GM12891 (cell line): Measurements from ENCODE around the gene ZNF70.

ENCODE experiments used
- DNase-seq: peaks from one replicate; pipeline ENCODE4 v3.0.0; 2011; ENCODE audit warnings: low spot score; ENCODE audit not compliant: insufficient read length
- FAIRE-seq: peaks from 2 replicates; lab custom pipeline; 2011; peaks lifted over from hg19 to GRCh38; lab: Jason Lieb, UNC
- PAX5 ChIP-seq: IDR thresholded peaks from 2 replicates; pipeline ENCODE4 v1.6.1; 2011; ENCODE audit warnings: low read length, moderate library complexity, mild to moderate bottlenecking; ENCODE audit not compliant: insufficient read depth, severe bottlenecking
- POLR2A ChIP-seq: IDR thresholded peaks from 2 replicates; pipeline ENCODE4 v1.6.1; 2011; ENCODE audit warnings: low read depth, low read length, control low read depth
- POLR2AphosphoS5 ChIP-seq: IDR thresholded peaks from 2 replicates; pipeline ENCODE4 v1.6.1; 2011; ENCODE audit warnings: low read depth, low read length, control low read depth
- POU2F2 ChIP-seq: IDR thresholded peaks from 2 replicates; pipeline ENCODE4 v1.6.1; 2011; ENCODE audit warnings: low read depth, mild to moderate bottlenecking, control low read depth, low read length, moderate library complexity
- SPI1 ChIP-seq: IDR thresholded peaks from 2 replicates; pipeline ENCODE4 v1.6.1; 2011; ENCODE audit warnings: low read depth, low read length, control low read depth
- TAF1 ChIP-seq: IDR thresholded peaks from 2 replicates; pipeline ENCODE4 v1.6.1; 2011; ENCODE audit warnings: low read depth, low read length, control low read depth

The ZNF70 gene

GRCh38 chr22:23712256-23712655 is 38.7 kb downstream of the ZNF70 start:
- DNase-seq = no peak
- FAIRE-seq = no peak
- no peak for TF ChIP-seq TAF1
- no peak for TF ChIP-seq PAX5
- no peak for TF ChIP-seq SPI1

- TF ChIP-seq POU2F2 (no peak), PAX5 (no peak), POLR2AphosphoS5 (no peak), POLR2A (no peak)
- DNase-seq = no peak
- FAIRE-seq = no peak
These were observed 41.8 kb downstream of the ZNF70 start for GRCh38 chr22:23709107-23709506.

- TF ChIP-seq POLR2AphosphoS5 (no peak), SPI1 (no peak), POU2F2 (no peak), POLR2A (no peak), PAX5 (no peak), TAF1 (no peak)
- no peak for FAIRE-seq
These were observed 42.6 kb downstream of the ZNF70 start for GRCh38 chr22:23708270-23708669.

GRCh38 chr22:23705358-23705757 is 45.6 kb downstream of the ZNF70 start:
- TF ChIP-seq PAX5 = no peak
- TF ChIP-seq POLR2A = no peak
- TF ChIP-seq TAF1 = no peak
- no peak for TF ChIP-seq POLR2AphosphoS5
- TF ChIP-seq POU2F2 = no peak
- no peak for TF ChIP-seq SPI1
- DNase-seq (no peak), FAIRE-seq (no peak)

More at GRCh38 chr22:23708270-23708669, 42.6 kb downstream of the ZNF70 start:
- no peak for DNase-seq

- FAIRE-seq (peak; percentile 23), DNase-seq (no peak)
- TF ChIP-seq POU2F2 (no peak), PAX5 (no peak), SPI1 (no peak), TAF1 (no peak), POLR2AphosphoS5 (no peak), POLR2A (no peak)
These were observed 46.1 kb downstream of the ZNF70 start for GRCh38 chr22:23704829-23705228.

- TF ChIP-seq TAF1 (no peak), PAX5 (no peak), POLR2A (no peak), POU2F2 (no peak), SPI1 (no peak), POLR2AphosphoS5 (no peak)
- no peak for DNase-seq
These were observed 46.9 kb downstream of the ZNF70 start for GRCh38 chr22:23704062-23704461.

GRCh38 chr22:23700706-23701105 is 50.2 kb downstream of the ZNF70 start:
- DNase-seq = no peak
- no peak for TF ChIP-seq POLR2A
- TF ChIP-seq POLR2AphosphoS5 = no peak
- TF ChIP-seq PAX5 = no peak
- TF ChIP-seq POU2F2 = no peak
- FAIRE-seq = peak; percentile 13

More at GRCh38 chr22:23704062-23704461, 46.9 kb downstream of the ZNF70 start:
- FAIRE-seq = no peak

GRCh38 chr22:23698673-23699235 is 52.2 kb downstream of the ZNF70 start:
- TF ChIP-seq POLR2A = no peak
- TF ChIP-seq TAF1 = no peak
- no peak for TF ChIP-seq POU2F2
- no peak for TF ChIP-seq POLR2AphosphoS5
- no peak for TF ChIP-seq SPI1
- no peak for TF ChIP-seq PAX5
- FAIRE-seq = no peak

GRCh38 chr22:23698094-23698493 is 52.8 kb downstream of the ZNF70 start:
- FAIRE-seq (no peak), DNase-seq (no peak)
- TF ChIP-seq POLR2AphosphoS5 (no peak), PAX5 (no peak), POLR2A (no peak), POU2F2 (no peak), TAF1 (no peak), SPI1 (no peak)

More at GRCh38 chr22:23698673-23699235, 52.2 kb downstream of the ZNF70 start:
- no peak for DNase-seq

GRCh38 chr22:23697031-23697970 is 53.6 kb downstream of the ZNF70 start:
- no peak for FAIRE-seq
- TF ChIP-seq POLR2AphosphoS5 (no peak), POU2F2 (no peak), TAF1 (no peak), PAX5 (no peak), POLR2A (no peak), SPI1 (no peak)
- DNase-seq = no peak
